NCI-H1694 treated with DMSO at 0.1 percent for 48 hours (cell line): ENCODE measurements around the gene MRI1.

Experiments
- DNase-seq: peaks from one replicate; lab custom pipeline; 2025; lab: John Stamatoyannopoulos, UW

Gene MRI1

DNA sequence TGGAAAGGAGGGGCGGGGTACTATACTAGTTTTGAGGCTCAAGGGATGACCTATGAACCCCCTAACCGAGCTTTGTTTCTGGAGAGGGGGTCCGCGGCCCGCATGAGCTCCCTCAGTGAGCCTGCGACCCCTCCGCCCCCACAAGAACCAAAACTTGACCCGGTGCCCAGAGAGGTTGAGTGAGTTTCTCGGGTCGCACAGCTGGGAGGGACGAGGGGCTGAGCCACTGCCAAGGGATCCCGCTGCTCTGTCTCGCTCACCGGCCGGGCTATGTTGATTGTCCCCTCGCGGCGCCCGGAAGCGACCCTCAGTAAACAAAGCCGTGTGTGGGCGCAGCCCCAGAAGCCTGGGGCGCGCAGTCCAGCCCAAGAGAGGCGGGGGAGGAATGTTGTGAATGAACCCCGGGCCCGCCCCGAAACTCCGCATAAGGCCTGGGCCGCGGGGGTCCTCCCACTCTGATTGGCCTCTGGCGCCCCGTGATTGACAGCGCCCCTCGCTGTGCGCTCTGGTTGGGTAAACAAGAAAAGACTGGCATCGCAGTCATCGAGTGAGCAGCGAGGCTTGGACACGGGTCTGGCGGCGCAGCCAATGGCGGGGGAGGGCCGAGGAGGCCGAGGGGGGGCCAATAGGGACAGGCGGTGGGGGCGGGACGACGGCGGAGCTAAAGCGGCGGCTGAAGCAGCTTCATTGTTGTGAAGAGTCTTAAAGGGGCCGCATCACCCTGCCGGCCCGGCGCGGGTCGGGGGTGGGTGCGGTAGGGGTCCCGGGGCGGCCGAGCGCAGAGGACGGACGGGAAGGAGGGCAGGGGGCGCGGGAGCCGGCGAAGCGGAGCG is 30.7 kb downstream of the MRI1 start, which contains the start of gene ZSWIM4:
TSS of gene ZSWIM4 (plus strand) at position 687 of the 833 bp plus-strand sequence. CDS start 206 bp downstream, outside the sequence.
- peak; percentile 91 for DNase-seq

DNA sequence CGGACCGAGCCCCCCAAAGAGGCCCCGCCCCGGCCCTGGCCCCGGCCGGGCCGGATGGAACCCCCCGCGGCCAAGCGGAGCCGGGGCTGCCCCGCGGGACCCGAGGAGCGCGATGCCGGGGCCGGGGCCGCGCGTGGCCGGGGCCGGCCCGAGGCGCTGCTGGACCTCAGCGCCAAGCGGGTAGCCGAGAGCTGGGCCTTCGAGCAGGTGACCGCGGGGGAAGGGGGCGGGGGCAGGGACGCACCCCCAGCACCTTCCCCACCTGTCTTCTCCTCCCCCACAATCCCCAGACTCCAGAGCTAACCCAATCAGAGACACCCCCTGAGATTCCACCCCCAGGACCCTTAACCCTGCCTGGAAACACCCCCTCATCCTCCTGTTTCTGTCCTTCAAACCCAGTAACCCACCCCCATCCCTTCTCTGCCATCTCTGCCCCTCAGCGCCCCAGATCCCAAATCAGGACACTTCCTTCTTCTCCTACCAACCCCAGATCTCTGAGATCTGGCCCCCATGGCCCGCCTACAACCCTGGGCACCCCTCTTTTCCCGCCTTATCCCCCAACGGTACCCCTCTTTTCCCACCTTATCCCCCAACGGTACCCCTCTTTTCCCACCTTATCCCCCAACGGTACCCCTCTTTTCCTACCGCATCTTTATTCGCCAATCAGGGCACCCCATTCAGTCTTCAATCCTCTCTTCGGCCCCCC is 31.4 kb downstream of the MRI1 start:
- DNase-seq, result no peak

DNA sequence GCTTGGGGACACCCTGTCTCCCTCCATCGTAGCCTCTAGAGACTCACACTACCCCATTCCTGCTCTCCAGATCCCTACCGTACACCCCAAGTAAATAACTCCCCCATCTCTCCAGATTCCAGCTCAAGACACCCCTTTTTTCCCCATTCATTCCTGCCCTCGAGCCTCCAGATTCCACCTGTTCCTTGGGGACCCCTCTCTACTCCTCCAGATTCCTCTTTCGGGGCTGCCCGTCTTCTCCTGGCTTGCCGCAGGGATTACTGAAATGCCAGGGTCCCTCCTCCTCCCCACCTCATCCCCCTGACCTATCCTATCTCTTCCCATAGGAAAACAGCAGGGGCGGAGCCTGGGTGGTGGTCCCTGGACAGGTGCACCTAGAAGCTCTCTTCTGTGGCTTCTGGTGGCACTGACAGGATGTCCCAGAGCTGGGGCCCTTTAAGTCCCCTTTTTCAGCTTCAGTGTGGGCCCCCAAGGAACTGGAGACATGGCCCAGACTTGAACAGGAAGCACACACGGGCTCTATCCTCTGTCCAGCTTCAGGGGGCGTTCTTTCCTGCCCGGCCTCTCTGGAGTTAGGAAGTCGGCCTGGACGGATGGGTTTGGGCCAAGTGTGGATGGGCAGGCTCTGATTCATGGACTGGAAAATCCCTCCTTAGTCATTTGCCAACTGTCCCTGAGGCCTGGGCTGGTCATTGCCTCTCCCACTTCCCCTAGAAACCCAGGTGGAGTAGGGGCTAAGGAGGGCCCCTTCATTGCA is 32.2 kb downstream of the MRI1 start:
- no peak for DNase-seq

DNA sequence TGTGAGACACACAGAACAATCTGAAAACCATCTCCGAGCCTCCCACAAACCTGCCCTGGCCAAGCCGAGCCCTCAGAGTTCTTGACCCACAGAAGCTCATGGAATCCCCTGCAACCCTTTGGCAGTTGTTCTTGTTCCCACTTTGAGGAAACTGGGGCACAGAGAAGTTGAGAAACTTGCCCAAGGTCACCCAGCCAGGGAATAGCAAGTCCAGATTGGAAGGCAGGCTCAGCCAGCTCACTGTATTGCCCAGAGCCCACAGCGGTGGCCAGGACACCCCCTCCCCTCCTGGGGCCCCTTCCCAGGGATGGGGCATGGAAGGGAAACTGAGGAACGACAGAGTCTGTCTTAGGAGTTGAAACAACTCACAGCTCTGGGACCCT is 32.7 kb downstream of the MRI1 start:
- DNase-seq, result no peak

DNA sequence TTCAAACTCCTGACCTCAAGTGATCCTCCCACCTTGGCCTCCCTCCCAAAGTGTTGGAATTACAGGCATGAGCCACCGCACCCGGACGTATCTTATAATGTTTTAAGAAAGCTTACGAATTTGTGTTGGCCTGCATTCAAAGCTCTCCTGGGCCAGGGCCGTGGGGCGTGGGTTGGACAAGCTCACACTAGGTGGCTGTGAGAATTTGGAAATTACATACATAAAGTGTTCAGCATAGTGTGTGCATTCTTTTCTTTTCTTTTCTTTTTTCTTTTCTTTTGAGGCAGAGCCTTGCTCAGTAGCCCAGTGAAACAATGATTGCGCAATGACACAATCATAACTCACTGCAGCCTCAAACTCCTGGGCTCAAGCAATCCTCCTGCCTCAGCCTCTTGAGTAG is 33.5 kb downstream of the MRI1 start:
- DNase-seq, result no peak

DNA sequence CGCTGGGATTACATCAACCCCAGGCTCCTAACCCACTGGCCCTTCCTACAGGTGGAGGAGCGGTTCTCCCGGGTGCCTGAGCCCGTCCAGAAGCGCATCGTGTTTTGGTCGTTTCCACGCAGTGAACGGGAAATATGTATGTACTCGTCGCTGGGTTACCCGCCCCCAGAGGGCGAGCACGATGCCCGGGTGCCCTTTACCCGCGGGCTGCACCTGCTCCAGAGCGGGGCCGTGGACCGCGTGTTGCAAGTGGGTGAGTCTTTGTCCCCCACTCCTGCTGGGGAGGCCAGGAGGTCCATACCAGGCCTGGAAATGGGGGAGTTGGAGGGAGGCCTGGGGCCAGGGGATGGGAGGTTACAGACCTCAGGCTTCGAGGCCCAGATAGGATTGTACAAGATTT is 35.3 kb downstream of the MRI1 start:
- DNase-seq, result no peak

DNA sequence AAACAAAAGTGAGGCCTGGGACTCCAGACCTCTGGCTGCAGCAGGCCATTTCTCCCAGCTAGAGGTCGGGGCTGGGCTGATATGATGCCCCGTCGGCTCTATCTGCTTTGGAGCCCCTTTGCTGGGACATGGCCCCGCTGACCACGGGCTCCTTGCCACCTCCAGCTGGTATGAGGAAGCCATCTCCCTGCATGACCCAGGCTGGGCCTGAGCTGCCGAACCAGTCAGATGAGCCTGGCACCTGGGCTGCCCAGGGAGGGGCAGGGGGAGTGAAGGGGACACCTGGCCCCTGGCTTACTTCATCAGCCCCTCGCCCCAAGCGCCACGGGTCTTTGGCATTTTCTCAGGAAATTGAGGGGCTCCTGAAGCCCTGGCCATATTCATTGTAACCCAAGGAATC is 38.7 kb downstream of the MRI1 start:
- no peak for DNase-seq

DNA sequence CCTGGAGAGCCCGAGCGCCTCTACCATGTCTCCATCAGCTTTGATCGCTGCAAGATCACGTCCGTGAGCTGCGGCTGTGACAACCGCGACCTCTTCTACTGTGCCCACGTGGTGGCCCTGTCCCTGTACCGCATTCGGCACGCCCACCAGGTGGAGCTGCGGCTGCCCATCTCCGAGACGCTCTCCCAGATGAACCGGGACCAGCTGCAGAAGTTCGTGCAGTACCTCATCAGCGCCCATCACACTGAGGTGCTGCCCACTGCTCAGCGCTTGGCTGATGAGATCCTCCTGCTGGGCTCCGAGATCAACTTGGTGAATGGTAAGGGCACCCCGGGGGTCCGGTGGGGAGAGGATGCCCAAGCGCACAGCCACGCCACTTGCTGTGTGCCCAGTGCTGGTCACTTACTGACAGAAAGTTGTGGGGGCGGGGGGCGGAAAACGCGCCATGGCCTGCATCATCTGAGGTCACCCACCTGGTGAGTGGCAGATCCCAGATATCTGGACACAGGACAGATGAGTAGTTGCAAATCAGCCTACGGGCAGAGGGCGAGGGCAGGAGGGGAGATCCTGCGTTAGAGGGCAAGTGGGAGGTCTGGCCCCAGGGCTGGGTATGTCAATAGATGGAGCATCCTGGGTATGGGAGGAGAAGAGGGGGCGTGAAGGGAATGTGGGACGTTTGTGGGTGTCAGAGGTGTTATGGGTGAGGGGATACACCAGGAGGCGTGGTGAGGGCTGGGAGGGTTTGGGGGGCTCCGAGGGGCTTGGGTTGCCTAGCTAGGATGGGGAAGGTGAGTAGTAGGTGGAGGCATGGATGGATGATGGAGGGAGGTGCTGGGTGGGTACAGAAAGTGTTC is 40.7 kb downstream of the MRI1 start:
- DNase-seq, result no peak

DNA sequence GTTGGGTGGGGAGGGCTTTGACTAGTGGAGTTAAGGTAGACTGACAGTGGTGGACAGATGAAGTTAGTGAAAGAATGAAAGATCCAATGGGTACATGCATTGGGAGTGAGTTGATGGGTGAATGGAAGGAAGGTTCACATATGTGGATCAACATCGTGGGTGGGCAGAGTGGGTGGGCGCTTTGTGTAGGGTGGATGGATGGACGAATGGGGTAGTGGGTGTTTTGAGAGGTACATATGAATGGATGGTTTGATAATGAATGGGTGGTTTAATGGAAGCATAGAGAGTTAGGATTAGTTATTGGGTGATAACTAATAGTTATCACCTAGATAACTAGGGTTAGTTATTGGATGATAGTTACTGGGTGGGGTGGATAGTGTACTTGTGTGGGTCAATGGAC is 42.4 kb downstream of the MRI1 start:
- DNase-seq, result no peak

DNA sequence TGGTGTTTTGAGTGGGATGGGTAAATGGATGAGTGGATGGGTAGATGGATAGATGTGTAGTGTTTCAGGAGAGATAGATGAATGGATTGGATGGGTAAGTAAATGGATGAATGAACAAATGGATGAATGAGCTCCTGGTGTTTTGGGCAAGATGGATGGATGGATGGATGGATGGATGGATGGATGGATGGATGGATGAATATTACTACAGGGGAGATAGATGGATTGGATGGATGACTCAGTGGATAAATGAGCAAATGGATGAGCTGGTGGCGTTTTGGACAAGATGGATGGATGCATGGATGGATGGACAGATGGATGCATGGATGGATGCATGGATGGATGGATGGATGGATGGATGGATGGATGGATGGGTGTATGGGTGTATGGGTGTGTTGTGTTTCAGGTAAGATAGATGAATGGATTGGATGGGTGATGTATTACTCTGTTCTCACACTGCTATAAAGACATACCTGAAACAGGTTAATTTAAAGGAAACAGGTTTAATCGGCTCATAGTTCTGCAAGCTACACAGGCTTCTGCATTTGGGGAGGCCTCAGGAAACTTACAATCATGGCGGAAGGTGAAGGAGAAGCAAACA is 43.2 kb downstream of the MRI1 start:
- DNase-seq, result no peak

DNA sequence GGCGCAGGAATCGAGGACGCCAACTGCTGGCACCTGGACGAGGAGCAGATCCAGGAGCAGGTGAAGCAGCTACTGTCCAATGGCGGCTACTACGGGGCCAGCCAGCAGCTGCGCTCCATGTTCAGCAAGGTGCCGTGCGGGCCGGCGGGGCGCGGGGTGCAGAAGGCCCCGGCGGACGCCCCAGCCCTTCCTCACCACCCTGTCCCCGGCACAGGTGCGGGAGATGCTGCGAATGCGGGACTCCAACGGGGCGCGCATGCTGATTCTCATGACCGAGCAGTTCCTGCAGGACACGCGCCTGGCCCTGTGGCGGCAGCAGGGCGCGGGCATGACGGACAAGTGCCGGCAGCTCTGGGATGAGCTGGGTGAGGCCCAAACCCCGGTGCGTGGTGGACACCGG is 44.5 kb downstream of the MRI1 start:
- DNase-seq, result no peak

DNA sequence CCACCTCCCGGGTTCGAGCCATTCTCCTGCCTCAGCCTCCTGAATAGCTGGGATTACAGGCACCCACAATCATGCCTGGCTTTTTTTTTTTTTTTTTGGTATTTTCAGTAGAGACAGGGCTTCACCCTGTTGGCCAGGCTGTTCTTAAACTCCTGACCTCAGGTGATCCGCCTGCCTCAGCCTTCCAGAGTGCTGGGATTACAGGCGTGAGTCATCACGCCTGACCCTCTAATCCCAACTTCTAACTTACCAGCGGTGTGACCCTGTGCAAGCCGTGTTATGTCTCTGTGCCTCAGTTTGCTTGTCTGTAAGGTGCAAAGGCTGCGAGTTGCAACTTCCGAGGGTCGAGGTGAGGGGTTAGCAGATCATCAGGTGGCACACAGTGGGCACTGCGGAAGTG is 48.2 kb downstream of the MRI1 start:
- no peak for DNase-seq

DNA sequence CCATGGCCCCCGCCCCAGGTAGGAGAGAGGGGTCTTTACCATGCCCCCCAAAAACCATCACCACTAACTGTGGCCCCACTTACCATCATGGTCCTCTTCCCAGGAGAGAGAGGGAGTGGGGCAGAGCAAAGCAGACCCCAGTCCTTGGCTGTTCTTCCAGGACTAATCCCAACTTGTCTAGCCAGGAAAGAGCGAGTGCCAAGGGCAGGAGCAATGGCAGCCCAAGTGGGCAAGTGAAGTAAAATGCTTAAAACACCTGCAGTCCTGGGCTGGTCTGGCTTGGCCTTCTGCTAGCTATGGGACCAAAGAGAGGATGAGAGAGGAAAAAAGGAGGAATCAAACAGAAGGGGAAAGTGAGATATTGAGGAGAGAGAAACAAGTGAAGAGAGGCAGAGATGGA is 48.8 kb downstream of the MRI1 start:
- no peak for DNase-seq

DNA sequence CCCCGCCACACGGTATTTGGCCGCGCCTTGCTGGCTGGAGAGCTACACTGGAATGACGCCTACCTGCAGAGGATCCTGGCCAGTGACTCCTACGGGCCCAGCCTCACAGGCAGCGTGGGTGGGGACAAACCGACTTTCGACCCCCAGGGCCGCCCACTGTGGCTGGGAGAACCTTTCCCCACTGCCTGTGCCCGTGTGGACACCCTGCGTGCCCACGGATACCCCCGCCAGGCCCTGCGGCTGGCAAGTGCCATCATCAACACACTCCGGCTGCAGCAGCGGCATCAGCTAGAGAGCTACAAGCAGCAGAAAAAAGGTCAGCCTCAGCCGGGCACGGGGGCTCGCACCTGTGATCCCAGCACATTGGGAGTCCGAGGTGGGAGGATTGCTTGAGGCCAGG is 50.2 kb downstream of the MRI1 start:
- DNase-seq, result no peak

DNA sequence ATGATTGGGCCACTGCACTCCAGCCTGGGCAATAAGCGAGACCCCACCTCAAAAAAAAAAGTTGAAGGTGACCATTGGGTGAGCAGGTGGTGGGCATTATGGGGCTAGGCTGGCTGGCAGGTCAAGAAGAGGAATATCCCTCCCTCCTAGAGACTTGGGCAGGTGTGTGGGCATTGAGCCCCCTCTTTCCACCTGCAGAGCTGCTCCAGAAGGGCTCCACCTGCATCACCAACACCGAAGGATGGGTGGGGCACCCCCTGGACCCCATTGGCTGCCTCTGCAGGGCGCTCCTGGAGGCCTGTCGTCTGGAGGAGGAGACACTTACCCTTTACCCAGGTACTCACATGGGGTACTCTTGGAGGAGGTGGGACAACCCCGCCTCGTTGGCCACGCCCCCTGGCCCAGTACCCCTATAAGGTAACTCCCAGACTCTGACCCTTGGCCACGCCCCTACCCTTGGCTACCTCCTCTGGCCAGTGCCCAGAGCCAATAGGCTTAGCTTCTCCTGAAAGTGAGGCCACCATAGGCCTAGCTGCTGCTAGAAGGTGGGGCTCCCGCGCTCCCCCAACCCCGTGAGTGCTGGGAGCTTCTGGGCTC is 52.8 kb downstream of the MRI1 start:
- no peak for DNase-seq

DNA sequence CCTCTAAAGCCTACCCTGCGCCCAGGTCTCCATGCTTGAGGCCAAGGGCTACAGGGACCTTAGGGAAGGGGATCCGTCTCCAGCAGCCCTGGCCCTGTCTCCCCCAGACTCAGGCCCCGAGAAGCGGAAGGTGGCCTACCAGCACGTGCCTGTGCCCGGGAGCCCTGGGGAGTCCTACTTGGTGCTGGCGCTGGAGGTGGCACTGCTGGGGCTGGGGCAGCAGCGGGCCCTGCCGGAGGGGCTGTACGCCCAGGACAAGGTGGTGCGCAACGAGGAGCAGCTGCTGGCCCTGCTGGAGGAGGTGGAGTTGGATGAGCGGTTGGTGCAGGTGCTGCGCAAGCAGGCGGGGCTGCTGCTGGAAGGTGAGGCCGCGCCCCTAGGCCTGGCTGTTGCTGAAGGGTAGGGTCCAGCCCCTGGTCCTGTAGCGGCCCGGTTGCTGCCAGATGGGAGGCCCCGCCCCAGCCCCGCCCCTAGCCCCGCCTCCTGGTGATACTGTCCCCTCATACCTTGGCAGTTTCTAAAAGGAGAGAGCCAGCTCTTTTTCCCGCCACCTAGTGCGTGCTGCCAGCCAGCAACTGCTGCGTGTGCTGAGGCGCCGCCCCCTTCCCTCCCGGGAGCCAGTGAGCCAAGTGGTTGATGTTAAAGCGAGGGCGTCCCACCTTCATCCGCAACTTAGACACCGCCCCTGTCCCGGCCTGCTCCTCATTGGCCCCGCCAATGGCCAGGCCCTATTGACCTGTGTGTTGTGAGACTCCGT is 53.5 kb downstream of the MRI1 start:
- no peak for DNase-seq

DNA sequence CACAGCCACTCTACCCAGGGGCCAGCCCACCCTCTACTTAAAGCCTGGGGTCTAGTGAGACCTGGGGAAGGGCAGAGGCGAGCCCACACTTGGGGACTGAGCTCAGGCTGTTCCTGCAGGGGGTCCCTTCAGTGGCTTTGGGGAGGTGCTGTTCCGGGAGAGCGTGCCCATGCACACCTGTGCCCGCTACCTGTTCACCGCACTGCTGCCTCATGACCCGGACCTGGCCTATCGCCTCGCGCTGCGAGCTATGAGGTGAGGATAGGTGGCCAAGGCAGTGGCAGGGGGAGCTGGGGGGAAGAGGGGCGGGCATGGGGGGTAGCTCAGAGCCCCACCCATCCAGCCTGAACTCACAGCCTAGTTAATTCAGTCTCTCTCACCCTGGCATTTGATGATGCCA is 54.9 kb downstream of the MRI1 start:
- DNase-seq, result no peak

DNA sequence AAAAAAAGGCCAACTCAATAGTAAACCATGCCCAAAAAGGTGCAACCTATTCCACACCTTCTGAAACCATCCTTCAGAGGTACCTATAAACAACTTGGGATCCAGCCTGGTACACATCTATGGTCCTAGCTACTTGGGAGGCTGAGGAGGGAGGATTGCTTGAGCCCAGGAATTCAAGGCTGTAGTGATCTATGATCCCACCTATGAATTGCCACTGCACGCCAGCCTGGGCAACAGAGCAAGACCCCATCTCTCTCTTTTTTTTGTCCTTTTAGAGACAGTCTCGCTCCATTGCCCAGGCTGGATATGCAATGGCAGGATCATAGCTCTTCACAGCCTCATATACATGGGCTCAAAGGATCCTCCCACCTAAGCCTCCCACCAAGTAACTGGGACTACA is 57.0 kb downstream of the MRI1 start:
- no peak for DNase-seq

DNA sequence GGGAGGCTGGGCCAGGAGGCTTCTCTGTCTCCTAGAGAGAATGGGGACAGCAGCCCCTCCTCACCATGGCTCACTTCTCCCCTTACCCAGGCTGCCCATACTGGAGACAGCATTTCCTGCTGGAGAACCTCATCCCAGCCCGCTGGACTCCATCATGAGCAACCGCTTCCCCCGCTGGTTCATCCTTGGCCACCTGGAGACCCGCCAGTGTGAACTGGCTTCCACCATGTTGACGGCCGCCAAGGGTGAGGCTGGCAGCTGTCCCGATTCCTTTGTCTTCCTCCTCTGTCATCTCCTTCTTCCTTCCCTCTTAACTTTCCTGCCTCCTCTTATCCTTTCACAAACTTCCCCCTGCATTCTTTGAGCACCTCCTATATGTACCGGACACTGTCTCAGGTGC is 58.9 kb downstream of the MRI1 start:
- DNase-seq, result no peak
